NCI-H187 (cell line): Measurements from ENCODE around the gene TRIM25.

ENCODE experiments used
- DNase-seq, 2 experiments: peaks; one replicate each; lab custom pipeline; 2025; lab: John Stamatoyannopoulos, UW

TRIM25 gene

DNA sequence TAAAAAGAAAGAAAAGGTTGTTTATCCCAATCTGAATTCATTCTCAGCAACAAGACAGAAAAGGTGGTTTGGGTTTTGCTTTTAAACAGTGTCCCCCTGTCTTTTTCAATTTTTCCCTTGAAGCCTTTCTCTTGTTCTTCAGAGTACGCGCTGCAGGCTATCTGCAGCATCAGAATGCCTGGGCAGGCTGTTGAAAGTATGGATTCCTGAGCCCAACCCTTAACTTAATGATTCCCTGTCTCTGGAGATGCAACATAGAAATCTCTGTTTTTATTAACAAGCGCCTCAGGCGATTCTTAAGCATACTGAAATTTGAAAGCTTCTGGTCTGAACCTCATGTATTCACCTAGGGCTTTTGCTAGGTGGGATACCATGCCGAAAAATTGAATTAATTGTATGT, 47.8 kb downstream of the TRIM25 start:
- no peak for DNase-seq

GRCh38 chr17:56863974-56864373, 49.9 kb downstream of the TRIM25 start:
- no peak for DNase-seq

DNA sequence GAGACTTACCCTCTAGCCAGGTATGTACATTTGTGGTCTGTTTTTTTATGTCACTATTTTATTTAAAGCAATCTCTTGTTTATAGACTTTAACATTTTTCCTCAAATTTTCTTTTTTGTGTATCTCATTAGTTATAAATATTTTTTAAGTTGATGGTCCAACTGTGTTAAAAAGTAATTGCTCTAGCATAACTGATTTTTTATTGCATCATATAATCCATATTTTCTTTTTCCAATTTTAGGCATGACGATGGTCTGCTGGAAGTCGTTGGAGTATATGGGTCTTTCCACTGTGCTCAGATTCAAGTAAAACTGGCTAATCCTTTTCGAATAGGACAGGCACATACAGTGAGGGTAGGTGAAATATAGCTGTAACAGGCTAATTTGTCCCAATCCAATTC, 52.0 kb downstream of the TRIM25 start:
- DNase-seq: no peak

DNA sequence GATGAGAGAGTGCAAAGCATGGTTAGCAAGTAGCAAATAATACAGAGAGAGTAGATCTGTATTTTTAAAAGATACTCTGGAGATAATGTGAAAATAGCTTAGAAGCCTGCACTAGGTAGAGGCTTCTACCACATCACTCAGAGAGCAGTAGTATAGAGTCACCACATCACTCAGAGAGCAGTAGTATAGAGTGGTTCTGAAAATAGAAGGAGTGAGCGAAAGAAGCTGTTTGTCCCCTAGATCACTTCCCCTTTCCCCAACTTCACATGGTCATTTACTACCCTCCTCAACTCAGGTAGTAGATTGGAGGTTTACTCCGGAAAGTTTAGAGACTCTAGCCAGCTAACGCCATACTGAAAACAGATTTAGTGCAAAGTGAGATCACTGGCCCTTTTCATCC, 62.8 kb downstream of the TRIM25 start:
- no peak for DNase-seq

GRCh38 chr17:56850591-56850990, 63.3 kb downstream of the TRIM25 start:
- DNase-seq: no peak

GRCh38 chr17:56849131-56849530, 64.7 kb downstream of the TRIM25 start:
- DNase-seq: no peak

DNA sequence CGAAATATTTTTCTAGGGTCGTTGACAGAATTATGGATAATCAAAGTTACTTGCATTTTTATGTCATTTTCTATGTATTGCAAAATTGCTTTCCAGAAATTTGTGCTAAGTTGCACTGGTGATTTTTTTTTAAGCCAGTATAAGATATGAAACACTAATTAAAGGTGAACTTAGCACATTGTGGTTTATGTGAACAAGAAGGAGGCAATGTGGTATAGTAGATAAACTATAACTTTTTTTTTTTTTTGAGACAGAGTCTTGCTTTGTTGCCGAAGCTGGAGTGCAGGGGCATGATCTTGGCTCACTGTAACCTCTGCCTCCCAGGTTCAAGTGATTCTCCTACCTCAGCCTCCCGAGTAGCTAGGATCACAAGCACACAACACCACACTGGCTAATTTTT, 66.7 kb downstream of the TRIM25 start:
- DNase-seq: no peak

GRCh38 chr17:56845934-56846333, 67.9 kb downstream of the TRIM25 start:
- no peak for DNase-seq

DNA sequence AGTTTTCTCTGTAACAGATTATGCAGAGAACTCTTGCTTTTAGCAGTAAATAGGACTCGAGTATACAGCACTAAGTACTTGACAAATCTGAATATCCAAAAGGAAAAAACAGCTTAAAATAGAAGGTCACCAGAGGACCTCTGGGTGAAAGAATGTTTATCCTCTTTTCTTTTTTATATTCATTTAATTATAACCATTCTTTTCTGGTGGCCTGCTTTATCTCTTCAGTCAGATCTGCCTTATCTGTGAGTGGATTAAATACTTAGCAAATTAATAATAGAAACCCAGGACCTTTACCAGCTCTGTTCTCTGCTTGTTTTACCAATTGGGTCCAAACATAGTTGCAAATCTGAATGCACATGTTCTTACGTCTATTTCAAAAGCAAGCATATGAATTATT, 71.3 kb downstream of the TRIM25 start:
- no peak for DNase-seq

DNA sequence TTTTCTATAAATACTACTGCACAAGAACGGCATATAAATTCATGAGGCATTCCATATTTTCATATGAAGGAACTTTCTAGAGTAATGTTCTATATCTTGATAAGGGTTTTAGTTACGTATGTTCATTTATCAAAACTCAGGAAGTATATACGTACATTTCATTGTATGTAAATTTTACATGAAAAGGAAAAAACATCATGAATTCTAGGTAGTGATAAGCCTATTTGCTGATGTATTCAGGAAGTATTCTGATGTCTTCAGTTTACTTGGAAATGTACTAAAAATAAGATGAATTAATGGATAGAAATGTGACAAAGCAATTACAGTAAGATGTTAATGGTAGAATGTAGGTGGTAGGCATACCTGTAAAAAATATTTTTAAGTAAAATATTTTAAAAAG, 75.2 kb downstream of the TRIM25 start:
- DNase-seq: no peak
